8988T (cell line): ENCODE data around the gene WDR19.
"Not testable (repeated sequence)": the region's sequence is repeated elsewhere in the genome, so short reads cannot be mapped to it uniquely, and the experiment has no call there.

Source experiments
- DNase-seq: peaks from one replicate; pipeline ENCODE4 v3.0.0; 2011

WDR19 gene

GRCh38 chr4:39181905-39182638, at the start of gene WDR19:
WDR19 (plus strand) TSS chr4:39182529; CDS start chr4:39182558, 29 bp downstream.
- peak; percentile 75 for DNase-seq

- no peak for DNase-seq
These were observed 48.7 kb upstream of the WDR19 start for GRCh38 chr4:39133623-39134022.

GRCh38 chr4:39134683-39135306, 47.5 kb upstream of the WDR19 start:
- no peak for DNase-seq

- DNase-seq, result not testable (repeated sequence)
These were observed 44.1 kb upstream of the WDR19 start for GRCh38 chr4:39138227-39138626.

GRCh38 chr4:39146211-39146610, 36.1 kb upstream of the WDR19 start:
- no peak for DNase-seq

GRCh38 chr4:39154009-39154408, 28.3 kb upstream of the WDR19 start:
- DNase-seq, result no peak

GRCh38 chr4:39157520-39157919, 24.8 kb upstream of the WDR19 start:
- DNase-seq, result no peak

- no peak for DNase-seq
These were observed 16.2 kb upstream of the WDR19 start for GRCh38 chr4:39166177-39166576.

- no peak for DNase-seq
These were observed 15.7 kb upstream of the WDR19 start for GRCh38 chr4:39166669-39167068.

GRCh38 chr4:39169426-39169825, 12.9 kb upstream of the WDR19 start:
- no peak for DNase-seq

GRCh38 chr4:39170301-39170700, 12.0 kb upstream of the WDR19 start:
- DNase-seq, result no peak

GRCh38 chr4:39178706-39179105, 3.6 kb upstream of the WDR19 start:
- DNase-seq, result no peak

GRCh38 chr4:39179681-39180080, 2.6 kb upstream of the WDR19 start:
- no peak for DNase-seq

- DNase-seq, result not testable (repeated sequence)
These were observed 1.7 kb upstream of the WDR19 start for GRCh38 chr4:39180629-39181028.

- no peak for DNase-seq
These were observed 817 bp upstream of the WDR19 start for GRCh38 chr4:39181520-39181904.

GRCh38 chr4:39201963-39202362, 19.6 kb downstream of the WDR19 start:
- DNase-seq, result no peak

- DNase-seq, result no peak
These were observed 22.2 kb downstream of the WDR19 start for GRCh38 chr4:39204543-39204942.

- no peak for DNase-seq
These were observed 22.7 kb downstream of the WDR19 start for GRCh38 chr4:39205000-39205399.

- DNase-seq, result no peak
These were observed 23.1 kb downstream of the WDR19 start for GRCh38 chr4:39205476-39205875.

GRCh38 chr4:39227906-39228305, 45.6 kb downstream of the WDR19 start:
- DNase-seq, result no peak

- no peak for DNase-seq
These were observed 46.0 kb downstream of the WDR19 start for GRCh38 chr4:39228377-39228776.

- DNase-seq, result no peak
These were observed 48.1 kb downstream of the WDR19 start for GRCh38 chr4:39230462-39230861.

GRCh38 chr4:39231660-39232059, 49.3 kb downstream of the WDR19 start:
- DNase-seq, result no peak

- DNase-seq, result no peak
These were observed 49.8 kb downstream of the WDR19 start for GRCh38 chr4:39232100-39232499.

GRCh38 chr4:39233114-39233513, 50.8 kb downstream of the WDR19 start:
- no peak for DNase-seq
